ENCODE measurements around the gene EID1.
"Not testable (repeated sequence)": the region's sequence is repeated elsewhere in the genome, so short reads cannot be mapped to it uniquely, and the experiment has no call there.

EID1 gene

GRCh38 chr15:48871542-48871941 lies 6.4 kb upstream of the EID1 start:
- DNase-seq, result no peak

DNA sequence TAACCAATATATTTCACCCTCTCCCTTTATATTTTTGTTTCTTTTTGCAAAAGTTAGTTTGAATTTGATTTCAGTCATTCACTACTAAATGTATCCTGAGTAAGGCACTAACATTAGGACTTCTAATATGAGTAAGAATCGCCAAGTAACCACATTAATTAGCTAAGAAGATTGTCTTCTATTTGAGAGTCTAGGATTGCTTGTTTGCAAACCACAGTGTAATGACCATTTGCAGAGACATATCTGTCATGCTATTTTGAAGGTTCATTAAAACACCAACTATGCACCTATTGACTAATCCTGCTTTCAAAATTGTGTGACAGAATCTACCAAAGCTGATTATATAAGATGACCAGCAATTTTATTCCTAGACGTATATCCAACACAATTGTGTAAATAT lies 5.3 kb upstream of the EID1 start:
- DNase-seq, result no peak

DNA sequence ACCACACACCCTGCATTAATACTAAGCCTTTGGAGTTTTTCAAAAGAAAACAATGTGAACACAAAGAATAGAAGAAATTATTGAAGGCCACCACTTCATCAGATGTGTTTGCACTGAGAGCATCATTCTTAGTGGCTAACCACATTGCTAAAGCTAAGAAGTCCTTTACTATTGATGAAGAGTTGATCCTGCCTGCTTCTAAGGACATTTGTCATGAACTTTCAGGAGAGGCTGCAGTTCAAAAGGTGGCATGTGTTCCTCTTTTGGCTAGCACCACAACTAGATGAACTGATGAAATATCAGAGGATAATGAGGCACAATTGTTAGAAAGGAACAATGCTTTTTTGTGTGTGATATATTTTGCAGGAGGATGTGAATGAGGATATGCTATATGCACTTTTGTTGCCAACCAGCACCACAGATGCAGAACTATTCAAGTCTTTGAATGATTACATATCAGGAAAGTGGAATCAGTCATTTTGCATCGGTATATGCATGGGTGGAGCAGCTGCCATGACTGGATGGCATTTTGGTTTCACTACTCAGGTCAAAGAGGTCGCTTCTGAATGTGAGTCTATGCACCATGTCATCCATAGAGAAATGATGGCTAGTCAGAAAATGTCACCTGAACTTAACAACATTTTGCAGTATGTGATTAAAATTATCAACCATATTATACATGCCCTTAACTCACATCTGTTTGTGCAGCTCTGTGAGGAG lies 2.5 kb upstream of the EID1 start:
- DNase-seq, result no peak

GRCh38 chr15:48876057-48876456 lies 1.9 kb upstream of the EID1 start:
- no peak for DNase-seq

DNA sequence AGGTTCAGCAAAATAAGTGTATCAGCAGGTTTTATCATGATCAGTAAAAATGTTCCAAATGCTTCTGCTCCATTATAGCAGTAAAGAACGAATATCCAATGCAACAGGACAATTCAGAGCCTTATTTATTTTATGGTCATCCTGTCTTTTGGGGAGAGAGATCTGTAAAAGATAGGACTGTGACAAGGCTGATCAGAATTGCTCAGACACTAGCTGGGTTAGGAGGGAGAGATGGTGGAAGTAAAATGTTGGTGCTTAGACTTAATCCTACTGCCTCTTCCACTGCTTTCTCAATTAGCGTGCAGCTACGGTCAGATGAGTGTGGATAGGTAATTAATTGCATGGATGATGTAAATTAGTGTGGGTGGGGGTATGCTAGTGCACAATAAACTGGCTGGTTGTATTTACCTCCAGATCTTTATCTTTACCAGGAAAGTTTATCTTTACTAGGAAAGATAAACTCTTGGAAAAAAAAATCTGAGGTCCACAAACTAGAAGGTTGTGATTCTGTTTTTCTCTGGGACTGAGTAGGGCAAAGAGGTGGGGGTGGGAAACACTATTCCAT lies 2.2 kb downstream of the EID1 start:
- no peak for DNase-seq

DNA sequence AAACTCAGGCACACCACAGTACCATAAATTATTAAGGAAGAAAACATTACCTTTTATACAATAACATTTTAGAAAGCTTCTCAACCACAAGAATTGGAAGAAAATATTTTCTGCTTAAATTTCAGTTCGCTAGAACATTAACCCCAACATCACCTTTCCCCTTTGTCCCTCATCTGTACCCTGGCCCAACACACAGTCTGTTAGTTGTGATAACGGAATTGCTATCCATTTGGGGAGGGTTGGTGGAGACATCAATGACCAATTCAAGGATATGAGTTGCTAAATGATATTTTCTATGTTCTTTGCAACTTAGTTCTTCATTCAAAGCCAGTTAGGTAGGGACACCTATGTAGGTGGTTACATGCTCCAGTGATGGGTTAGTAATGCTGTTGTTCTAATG lies 5.8 kb downstream of the EID1 start:
- DNase-seq, result no peak

- no peak for DNase-seq
Measured at GRCh38 chr15:48887144-48887543, 9.2 kb downstream of the EID1 start.

- peak; percentile 42 for DNase-seq
Measured at GRCh38 chr15:48888191-48888590, 10.3 kb downstream of the EID1 start.

- no peak for DNase-seq
Measured at GRCh38 chr15:48888836-48889235, 10.9 kb downstream of the EID1 start.

DNA sequence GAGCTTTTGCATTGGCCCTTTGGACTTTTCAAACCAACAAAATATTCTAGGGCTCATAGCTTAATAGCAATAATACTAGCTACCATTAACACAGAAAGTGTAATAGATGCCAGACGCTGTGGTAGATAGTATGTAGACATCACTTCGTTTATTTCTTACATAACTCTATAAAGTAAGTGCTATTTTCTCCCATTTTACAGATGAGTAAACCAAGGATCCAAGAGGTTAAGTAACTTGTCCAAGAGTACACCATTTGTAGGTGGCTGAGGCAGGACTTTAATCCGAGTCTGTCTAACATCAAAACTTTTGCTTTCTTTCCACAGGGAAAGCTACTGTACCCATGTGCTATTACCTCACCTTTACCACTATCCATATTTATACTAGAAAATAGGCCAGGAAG lies 12.0 kb downstream of the EID1 start:
- no peak for DNase-seq

DNA sequence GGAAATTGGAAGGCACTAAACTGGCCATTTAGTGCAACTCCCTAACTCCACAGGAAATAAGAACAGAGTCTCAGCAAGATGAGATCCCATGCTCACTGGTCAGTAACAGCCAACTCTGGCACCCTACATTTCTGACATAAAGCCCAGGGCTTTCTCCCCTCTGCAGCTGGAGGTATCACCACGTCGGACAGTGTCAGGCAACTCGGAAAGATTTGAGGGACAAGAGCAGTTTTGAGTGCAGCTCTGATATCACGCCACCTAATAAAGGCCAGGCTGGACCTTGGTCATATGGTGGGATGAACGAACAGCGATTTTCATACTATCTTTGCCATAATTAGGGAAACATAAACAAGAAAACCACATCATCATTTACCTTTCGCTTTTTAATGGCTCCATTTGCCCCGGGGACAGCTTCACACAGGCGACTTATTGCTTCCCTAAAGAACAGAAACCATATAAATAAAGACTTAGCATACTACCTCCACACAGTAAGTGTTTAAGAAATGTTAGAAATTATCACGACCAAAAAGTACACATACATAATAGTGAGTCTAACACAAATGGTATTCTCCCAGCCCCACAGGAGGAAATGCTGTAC lies 12.5 kb downstream of the EID1 start:
- no peak for DNase-seq

DNA sequence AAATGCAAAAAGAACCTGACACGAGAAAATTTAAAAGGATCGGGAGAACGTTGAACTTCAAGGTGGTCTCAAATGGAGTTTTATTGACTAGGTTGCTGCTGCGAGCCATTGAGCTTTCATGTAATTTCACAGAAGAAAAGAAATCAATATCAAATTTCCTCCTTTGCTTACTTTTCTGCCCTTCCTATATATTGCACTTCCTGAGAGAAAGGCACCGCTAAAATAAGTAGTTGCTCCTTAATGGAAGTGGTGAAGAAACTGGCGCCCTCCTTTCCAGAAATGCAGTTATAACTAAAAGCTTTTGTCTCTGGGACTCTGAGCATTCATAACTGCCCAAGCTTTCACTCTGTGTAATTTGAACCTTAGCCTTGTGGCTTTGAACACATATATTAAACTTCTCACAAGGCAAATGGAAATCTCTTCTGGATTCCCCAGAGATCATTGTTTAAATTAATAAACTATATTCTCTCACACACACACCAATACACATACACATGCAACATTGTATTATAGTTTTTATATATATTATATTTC lies 13.4 kb downstream of the EID1 start:
- no peak for DNase-seq

GRCh38 chr15:48893311-48893710 lies 15.4 kb downstream of the EID1 start:
- no peak for DNase-seq

DNA sequence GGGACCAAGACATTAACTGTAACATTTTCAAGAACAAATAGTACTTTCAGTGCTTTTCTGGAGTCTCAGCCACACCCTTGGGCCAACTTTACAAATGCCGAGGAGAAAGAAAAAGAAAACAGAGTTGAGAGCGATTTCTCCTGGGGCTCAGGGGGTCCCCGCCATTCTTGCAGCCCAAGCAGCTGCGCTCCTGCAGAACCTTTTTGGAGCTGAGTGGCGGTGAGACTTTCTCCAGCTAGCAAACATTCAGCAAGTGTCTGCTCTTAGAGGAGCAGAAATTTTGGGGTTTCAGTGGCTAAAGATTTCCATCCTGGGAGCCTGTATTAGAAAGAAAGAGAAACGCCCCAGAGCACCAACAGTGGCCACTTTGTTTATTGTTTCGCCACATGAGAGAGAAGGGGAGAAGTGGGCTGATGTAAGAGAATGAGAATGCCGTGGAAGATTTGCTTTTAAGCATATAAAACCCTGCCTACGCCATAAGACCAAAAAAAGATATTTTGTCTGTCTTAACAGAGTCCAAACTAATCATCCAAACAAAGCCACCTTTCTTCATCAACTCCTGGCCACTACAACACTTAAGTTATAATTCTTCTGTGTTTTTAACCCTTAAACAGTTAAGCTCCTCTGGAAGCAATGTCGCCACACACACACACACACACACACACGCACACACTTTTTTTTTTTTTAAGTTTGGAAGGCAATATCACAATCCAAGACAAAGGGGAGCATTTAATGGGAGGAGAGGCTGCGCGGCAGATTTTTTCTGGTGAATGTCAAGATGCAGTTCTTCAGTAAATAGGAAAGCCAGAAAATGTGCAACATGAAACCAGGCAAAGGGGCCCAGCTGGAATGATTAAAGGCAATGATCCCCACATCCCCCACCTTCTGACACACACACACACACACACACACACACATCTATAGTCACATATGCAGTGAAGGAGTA lies 19.2 kb downstream of the EID1 start:
- DNase-seq, result no peak

- no peak for DNase-seq
Measured at GRCh38 chr15:48898032-48898431, 20.1 kb downstream of the EID1 start.

GRCh38 chr15:48898446-48898845 lies 20.5 kb downstream of the EID1 start:
- no peak for DNase-seq

DNA sequence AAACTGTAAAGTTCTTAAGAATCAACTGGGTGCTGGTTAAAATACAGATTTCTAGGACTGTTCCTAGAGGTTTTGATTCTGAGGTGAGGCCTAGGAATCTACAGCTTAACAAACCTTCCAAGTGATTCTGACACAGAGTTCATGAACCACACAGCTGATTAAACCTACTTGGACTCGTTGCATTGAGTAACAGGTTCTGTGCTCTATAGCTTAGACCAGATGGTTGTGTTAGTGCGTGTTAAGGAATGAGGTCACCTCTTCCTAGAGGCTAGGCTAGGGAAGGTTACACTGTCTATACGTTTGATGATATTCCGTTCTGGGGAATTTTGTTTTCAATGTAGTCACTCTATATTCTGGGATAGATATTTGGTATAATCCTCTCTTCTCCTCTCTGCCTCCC lies 21.9 kb downstream of the EID1 start:
- no peak for DNase-seq

- DNase-seq, result no peak
Measured at GRCh38 chr15:48904758-48905157, 26.8 kb downstream of the EID1 start.

DNA sequence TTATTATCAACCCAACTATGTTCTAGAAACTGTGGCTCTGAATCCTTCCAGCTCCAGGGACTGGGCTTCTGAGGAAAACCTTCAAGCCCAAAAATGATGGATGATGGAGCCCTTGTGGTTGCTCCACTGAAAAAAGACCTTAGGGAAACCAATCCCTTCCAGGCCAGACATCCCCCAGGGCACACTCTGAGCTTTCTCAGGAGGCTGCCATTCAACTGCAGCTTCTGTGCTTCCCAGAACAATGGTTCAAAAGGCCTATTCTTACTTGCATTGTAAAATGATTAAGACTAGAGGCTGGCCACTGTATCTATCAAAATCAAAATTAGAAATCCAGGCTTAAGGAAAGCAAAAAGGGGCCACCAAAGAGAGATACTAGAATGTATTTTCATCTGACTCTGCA lies 27.3 kb downstream of the EID1 start:
- DNase-seq, result no peak

- no peak for DNase-seq
Measured at GRCh38 chr15:48905847-48906246, 27.9 kb downstream of the EID1 start.

- not testable (repeated sequence) for DNase-seq
Measured at GRCh38 chr15:48909313-48909712, 31.4 kb downstream of the EID1 start.

DNA sequence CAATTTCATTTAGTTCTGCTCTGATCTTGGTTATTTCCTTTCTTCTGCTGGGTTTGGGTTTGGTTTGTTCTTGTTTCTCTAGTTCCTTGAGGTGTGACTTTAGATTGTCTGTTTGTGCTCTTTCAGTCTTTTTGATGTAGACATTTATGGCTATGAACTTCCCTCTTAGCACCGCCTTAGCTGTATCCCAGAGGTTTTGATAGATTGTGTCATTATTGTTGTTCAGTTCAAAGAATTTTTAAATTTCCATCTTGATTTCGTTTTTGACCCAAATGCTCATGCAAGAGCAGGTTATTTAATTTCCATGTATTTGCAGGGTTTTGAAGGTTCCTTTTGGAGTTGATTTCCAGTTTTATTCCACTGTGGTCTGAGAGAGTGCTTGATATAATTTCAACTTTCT lies 32.6 kb downstream of the EID1 start:
- not testable (repeated sequence) for DNase-seq

DNA sequence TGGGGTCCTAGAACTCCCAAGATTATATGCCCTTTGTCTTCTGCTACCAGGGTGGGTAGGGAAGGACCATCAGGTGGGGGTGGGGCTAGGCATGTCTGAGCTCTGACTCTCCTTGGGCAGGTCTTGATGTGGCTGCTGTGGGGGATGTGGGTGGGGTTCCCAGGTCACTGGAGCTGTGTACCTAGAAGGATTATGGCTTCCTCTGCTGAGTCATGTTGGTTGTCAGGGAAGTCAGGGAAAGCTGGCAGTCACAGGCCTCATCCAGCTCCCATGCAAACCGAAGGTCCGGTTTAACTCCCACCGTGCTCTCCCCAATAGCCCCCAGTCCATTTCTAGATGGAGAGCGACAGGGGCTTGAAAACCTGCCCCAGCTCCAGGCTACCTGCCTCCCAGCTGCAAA lies 35.2 kb downstream of the EID1 start:
- DNase-seq, result no peak
